SKM-1 (cell line): ENCODE measurements around the gene NECTIN2.
"Not testable (repeated sequence)": the region's sequence is repeated elsewhere in the genome, so short reads cannot be mapped to it uniquely, and the experiment has no call there.

Source experiments
- DNase-seq: peaks from one replicate; lab custom pipeline; 2025; ENCODE audit not compliant: unreplicated experiment; lab: John Stamatoyannopoulos, UW

NECTIN2 gene

DNA sequence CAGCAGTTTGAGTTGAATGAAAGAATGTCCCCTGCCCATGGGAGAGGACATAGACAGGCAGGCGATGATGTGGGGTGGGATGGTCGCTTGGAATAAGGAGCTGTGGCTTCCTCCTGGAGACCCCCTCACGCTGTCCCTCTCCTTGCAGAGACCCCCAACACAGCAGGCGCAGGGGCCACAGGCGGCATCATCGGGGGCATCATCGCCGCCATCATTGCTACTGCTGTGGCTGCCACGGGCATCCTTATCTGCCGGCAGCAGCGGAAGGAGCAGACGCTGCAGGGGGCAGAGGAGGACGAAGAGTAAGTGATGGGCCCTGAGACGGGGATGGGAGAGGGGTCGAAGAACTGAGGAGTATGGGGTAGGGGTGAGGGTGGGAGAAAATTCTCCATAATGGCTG lies 36.0 kb downstream of the NECTIN2 start:
- no peak for DNase-seq

- DNase-seq: not testable (repeated sequence)
Measured at GRCh38 chr19:44882619-44883397, 36.7 kb downstream of the NECTIN2 start.

GRCh38 chr19:44883922-44884321 lies 37.8 kb downstream of the NECTIN2 start:
- no peak for DNase-seq

- no peak for DNase-seq
Measured at GRCh38 chr19:44884566-44884965, 38.5 kb downstream of the NECTIN2 start.

DNA sequence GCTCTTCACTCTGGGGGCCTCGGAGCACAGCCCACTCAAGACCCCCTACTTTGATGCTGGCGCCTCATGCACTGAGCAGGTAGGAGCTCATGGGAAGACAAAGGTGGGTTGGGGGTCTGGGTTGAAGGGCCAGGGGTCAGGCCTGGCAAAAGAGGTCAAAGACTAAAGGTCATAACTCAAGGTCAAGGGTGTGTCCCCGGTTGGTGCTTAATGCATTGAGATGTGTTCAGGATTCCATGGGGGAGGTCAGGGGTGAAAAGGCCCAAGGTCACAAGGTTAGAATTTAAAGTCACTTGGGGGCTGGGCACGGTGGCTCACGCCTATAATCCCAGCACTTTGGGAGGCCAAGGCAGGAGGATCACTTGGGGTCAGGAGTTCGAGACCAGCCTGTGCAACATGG lies 40.0 kb downstream of the NECTIN2 start:
- DNase-seq: no peak

- no peak for DNase-seq
Measured at GRCh38 chr19:44887648-44888047, 41.6 kb downstream of the NECTIN2 start.

DNA sequence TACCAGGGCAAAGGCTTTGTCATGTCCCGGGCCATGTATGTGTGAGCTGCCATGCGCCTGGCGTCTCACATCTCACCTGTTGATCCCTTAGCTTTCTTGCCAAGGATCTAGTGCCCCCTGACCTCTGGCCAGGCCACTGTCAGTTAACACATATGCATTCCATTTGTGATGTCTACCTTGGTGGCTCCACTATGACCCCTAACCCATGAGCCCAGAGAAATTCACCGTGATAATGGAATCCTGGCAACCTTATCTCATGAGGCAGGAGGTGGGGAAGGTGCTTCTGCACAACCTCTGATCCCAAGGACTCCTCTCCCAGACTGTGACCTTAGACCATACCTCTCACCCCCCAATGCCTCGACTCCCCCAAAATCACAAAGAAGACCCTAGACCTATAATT lies 42.2 kb downstream of the NECTIN2 start:
- DNase-seq: not testable (repeated sequence)

GRCh38 chr19:44889830-44890365 lies 43.8 kb downstream of the NECTIN2 start:
- no peak for DNase-seq

DNA sequence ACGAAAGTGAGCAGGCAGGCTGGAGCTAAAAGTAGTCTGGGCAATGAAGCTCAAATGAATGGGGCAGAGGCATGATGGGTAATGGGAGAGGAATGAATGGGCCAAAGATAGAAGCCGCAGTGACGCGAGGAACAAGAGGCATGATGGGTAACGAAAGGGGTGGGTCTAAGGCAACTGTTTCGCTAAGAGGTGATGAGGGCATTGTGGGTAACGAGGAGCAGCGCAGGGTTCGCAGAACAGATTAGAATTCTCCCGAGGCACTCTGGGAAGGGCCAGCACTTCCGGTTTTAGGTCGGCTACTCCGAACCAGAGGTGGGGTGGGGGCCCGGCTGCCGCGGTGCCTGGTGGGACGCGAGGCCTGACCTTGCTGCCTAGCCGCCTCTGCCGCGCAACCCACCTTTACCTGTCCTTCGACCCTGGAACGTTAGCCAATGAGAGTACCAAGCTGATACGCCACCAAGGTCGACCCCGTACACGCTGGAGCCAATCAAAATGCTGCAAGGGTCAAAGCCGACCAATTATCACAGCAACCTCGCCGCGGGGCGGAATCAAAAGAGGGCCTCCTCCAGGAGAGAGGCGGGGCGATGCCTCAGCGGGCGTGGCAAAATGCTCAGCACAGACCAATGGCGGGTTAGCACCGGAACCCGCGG lies 44.4 kb downstream of the NECTIN2 start:
- DNase-seq: peak; percentile 98

- DNase-seq: peak; percentile 94
Measured at GRCh38 chr19:44891016-44891882, 45.2 kb downstream of the NECTIN2 start, which contains the start of gene TOMM40. Gene TOMM40 (plus strand): TSS chr19:44891254. CDS start chr19:44891416, 162 bp downstream.

DNA sequence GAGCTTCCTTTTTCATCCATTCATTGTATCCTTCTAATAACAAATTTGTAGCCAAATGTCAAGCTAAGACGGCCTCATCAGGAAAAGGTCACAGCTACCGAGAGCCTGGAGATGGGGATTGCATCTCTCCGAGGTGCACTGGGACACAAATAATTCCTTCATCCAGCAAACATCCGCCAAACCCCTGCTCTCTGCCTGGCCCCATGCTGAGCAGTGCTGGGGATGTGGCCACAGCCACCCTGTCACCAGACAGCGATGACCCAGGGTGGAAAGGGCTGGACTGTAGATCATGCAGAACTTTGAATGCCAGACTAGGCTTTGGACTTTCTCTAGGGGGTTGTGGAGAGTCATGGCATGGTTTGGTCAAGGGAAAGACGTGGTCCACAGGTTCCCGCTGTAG lies 46.8 kb downstream of the NECTIN2 start:
- DNase-seq: no peak

DNA sequence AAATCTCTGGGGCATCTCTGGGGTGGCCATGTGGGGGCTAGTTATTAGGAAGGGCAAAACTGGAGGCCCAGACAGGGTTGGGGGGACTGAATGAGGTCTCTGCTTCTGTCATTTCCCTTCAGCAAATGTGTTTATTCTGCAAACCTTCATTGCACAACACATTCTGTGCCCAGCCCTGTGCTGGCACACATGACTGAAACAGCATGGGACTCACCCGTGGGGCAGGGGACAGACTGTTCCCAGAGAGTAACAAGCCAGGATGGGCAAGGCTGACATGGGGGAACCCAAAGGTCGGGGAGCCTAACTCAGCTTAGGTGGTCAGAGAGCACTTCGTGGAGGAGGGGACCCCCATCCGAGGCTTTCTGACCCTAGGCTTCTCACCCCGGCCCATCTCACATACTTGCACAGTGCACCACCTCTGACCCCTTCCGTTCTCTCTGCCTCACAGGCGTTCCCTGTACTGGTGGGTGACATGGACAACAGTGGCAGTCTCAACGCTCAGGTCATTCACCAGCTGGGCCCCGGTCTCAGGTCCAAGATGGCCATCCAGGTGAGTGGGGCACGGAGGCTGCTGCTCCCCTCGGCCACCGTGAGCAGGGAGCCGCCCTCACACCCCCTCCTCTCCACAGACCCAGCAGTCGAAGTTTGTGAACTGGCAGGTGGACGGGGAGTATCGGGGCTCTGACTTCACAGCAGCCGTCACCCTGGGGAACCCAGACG lies 47.4 kb downstream of the NECTIN2 start:
- DNase-seq: no peak

DNA sequence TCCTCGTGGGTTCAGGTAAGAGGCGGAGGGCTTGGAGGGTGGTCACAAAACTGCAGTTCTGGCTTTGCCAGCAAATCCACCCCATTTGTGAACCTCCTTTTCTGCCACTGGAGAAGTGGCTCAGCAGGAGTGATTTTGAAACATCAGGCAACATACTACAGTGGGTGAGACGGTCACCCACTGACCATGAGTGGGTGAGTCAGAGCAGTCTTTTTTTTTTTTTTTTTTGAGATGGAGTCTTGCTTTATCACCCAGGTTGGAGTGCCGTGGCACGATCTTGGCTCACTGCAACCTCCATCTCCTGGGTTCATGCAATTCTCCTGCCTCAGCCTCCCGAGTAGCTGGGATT lies 47.9 kb downstream of the NECTIN2 start:
- no peak for DNase-seq

- no peak for DNase-seq
Measured at GRCh38 chr19:44894946-44895345, 48.8 kb downstream of the NECTIN2 start.

DNA sequence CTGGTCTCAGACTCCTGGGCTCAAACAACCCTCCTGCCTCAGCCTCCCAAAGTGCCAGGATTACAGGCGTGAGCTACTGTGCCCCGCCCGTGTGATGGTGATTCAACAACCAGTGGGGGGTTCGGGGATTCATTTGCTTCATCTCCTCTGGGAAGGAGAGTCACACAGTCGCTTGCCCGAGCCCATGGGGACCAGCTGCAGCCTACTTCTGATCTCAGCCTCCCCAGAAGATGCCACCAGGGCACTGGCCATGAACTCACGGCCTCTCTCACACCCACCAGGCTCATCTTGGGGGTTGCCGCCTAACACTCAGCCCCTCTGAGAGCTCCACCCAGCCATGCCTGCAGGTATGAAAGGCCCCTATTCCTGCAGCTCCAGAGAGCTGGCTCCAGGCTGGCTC lies 51.7 kb downstream of the NECTIN2 start:
- DNase-seq: no peak

DNA sequence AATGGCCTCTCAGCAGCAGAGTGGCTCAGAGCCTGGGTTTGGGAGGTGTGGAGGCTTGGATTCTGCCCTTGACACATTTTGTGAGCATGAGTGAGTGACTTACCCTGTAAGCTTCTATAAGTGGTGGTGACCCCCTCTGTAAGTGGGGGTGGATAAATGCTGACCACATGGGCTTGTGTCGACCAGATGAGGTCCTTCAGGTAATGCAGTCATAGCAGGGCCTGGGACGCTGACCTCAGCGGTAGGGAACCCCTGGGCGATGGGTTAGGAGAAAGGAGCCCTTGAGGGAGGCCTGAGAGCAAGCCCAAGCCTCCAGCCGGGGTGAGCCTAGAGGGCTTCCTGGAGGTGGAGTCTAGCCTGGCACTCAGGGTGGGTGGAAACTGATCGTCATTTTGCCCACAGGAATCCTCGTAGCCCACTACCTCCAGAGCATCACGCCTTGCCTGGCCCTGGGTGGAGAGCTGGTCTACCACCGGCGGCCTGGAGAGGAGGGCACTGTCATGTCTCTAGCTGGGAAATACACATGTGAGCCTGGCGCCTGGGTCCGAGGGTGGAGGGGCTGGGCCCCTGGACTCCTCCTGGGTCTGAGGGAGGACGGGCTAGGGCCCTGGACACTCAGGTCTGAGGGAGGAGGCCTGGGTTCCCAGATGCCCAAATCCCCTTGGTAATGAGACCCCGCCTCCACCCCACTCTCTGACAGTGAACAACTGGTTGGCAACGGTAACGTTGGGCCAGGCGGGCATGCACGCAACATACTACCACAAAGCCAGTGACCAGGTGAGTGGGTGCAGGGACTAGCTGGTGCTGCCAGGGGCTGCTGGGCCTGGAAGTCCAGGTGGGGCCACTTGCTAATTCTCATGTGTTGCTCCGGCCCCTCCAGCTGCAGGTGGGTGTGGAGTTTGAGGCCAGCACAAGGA lies 54.5 kb downstream of the NECTIN2 start:
- DNase-seq: no peak

- no peak for DNase-seq
Measured at GRCh38 chr19:44903216-44903601, 57.1 kb downstream of the NECTIN2 start.

DNA sequence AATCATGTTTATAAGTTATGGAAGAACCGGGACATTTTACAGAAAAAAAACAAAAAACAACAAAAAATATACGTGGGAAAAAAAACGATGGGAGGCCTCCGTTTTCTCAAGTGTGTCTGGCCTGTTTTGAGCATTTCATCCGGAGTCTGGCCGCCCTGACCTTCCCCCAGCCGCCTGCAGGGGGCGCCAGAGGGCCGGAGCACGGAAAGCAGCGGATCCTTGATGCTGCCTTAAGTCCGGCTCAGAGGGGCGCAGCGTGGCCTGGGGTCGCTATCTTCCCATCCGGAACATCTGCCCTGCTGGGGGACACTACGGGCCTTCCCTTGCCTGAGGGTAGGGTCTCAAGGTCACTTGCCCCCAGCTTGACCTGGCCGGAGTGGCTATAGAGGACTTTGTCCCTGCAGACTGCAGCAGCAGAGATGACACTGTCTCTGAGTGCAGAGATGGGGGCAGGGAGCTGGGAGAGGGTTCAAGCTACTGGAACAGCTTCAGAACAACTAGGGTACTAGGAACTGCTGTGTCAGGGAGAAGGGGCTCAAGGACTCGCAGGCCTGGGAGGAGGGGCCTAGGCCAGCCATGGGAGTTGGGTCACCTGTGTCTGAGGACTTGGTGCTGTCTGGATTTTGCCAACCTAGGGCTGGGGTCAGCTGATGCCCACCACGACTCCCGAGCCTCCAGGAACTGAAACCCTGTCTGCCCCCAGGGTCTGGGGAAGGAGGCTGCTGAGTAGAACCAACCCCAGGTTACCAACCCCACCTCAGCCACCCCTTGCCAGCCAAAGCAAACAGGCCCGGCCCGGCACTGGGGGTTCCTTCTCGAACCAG lies 57.7 kb downstream of the NECTIN2 start:
- DNase-seq: no peak

DNA sequence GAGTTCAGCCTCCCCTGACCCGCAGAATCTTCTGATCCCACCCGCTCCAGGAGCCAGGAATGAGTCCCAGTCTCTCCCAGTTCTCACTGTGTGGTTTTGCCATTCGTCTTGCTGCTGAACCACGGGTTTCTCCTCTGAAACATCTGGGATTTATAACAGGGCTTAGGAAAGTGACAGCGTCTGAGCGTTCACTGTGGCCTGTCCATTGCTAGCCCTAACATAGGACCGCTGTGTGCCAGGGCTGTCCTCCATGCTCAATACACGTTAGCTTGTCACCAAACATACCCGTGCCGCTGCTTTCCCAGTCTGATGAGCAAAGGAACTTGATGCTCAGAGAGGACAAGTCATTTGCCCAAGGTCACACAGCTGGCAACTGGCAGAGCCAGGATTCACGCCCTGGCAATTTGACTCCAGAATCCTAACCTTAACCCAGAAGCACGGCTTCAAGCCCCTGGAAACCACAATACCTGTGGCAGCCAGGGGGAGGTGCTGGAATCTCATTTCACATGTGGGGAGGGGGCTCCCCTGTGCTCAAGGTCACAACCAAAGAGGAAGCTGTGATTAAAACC lies 58.4 kb downstream of the NECTIN2 start:
- DNase-seq: no peak
